Activated naive CD8-positive, alpha-beta T cell treated with anti-CD3 and anti-CD28 coated beads, Interleukin-2, amount 50 U/mL, for 16 hours (primary cell): ENCODE results near the gene CLDN7.
A peak's percentile ranks its signal among the peaks of the same experiment; 100 is the strongest.

Source experiments
- DNase-seq: peaks from one replicate; pipeline ENCODE4 v3.0.0-alpha.2; 2020; ENCODE audit warnings: low read depth, low spot score

Gene CLDN7

DNA sequence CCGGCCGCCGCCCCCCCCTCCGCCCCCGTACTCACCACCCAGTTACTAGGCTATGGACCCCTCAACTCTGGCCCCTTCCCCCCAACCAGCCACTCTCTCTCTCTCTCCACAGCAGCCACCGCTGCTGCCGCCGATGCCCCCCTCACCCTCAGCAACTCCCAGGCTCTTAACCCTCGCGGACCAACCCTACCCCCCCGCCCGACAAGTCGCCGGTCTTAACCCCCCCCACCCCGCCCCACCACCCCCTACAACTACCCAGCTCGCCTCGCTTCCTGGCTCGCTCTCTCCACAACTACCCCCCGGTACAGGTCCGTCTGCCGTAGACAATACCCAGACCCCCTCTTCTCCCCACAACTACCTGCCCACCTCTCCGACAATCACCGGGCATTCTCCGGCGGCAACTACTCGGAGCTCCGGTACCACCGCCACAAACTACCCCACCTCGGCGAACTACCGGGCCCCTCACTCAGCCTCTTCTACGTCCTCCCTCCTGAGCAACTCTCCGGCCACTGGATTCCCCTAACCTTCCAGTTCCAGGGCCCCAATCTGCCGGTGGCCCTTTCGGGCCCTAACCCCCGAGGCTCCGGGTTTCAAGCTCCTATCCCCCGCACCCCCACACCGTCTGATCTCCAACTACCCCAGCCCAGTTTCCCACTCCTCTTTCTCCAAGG is 23.7 kb downstream of the CLDN7 start:
- no peak for DNase-seq

- DNase-seq = peak; percentile 77
Measured at GRCh38 chr17:7237761-7238419, 24.4 kb downstream of the CLDN7 start.

- DNase-seq = no peak
Measured at GRCh38 chr17:7237266-7237760, 25.0 kb downstream of the CLDN7 start.

DNA sequence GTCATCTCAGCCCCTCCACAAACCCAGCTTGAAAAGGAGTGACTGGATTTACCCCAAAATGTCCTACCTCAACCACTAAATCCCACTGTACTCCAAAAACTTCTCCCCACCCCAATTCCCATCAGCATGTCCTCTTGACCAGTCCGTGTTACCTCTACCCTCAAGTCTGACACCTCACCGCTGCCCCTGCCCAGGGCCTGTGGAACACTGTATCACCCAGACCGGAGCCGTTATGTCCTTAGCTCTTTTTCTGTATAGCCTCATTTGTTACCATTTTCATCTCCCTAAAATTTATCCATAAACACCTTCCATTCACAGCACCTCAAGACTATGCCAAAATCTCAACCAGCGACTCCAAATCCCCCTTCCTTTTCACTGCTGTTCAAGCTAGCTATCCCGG is 25.5 kb downstream of the CLDN7 start:
- DNase-seq = no peak

DNA sequence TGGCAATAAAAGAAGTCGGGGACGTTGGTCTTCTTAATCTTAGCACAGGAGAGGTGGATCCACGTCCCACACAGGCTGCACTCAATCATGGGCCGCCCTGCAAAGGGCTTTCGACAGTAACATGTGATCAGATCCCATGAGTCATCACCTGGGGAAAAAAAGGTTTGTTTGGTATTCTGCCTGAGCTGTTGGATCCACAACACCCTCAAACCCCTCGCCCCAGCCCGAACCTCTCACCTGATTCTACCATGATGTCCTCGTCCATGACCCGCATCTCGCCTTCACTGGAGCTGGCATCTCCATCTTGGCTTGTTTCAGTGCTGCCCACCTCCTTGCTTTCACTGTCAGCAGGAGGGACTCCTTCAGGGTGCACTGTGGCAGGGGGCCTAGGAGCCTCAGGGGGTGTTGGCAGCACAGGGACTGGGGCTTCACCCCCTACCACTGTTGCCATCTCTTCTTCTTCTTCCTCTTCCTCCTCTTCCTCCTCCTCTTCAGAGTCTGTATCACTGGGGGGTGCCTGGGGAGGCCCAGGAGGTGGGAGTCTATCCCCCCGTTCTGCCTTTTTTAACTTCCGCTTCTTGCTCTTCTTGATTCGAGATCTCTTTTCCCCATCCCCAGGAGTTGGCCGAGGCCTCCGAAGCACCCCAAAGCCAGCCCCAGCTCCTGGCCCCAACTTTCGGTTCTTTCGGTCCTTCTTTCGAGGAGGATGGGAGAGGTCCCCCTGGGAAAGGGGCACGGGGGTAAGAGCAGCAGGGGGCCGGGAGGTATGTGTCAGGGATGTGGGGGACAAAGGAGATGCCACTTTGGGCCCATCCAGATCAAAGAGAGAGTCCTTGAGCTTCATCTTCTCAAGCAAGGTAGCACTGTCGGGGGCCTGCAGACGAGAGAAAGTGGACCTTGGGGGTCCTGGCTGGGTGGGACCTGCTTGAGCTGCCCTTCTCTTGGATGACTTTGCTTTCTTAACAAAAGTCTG is 26.3 kb downstream of the CLDN7 start:
- no peak for DNase-seq

DNA sequence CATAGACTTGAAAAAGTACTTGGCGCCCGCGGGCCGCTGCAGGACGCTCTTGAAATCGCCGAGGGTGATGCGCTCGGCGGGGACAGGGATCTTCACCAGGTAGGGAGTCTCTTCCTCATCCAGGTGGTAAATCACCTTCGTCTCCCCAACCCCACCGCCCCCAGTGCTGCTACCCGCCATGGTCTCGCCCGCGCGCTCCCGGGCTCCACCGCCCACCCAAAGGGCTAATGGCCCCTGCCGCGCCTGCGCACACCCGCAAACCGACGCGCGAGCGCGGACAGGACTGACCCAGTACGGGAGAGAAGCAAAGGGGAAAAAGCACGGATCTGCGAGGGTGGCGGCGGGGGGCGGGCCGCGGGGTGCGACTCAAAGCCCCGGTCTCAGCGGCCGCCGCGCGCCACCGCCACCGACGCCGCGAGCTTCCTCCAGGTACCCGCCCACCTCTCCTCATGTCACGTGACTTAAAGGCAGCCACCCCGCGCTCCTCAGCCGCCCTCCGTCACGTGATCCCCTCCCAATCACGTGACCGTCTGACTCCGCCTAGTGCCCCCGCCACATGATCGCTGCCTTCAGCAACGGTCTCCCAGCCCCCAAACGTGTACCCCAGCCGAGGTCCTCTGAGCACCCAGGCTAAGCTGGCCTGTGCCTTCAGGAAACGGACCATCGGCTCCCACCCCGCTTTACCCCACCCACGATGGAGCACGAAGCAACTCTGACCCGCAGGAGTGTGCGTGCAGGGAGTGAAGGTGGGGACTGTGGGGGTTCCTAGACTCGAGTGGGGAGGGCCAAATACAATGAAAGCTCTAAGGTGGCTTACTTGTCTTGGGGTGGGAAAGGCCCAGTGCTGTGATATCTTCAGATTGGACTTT is 28.0 kb downstream of the CLDN7 start, which contains the start of gene DVL2:
DVL2 (minus strand) TSS at position 435 of the 869 bp plus-strand sequence; CDS start at position 180, 255 bp downstream.
- peak; percentile 88 for DNase-seq

DNA sequence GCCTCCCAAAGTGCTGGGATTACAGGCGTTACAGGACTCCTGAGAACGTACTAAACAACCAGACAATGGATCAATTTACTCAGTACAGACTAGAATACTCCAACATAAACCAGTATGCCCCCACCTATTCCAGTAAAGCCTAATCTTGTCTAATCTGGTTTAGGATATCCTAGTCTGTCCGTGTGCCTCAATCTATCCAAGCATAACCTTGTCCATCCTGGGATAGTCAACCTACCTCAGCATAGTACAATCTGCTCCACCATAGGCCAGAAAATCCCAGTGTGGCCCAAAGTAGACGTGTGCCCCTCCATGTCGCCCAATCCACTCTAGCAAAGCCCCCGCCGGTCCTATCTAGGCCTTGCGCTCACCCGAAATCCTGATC is 28.6 kb downstream of the CLDN7 start:
- DNase-seq = no peak

GRCh38 chr17:7232114-7232513 is 30.2 kb downstream of the CLDN7 start:
- no peak for DNase-seq

DNA sequence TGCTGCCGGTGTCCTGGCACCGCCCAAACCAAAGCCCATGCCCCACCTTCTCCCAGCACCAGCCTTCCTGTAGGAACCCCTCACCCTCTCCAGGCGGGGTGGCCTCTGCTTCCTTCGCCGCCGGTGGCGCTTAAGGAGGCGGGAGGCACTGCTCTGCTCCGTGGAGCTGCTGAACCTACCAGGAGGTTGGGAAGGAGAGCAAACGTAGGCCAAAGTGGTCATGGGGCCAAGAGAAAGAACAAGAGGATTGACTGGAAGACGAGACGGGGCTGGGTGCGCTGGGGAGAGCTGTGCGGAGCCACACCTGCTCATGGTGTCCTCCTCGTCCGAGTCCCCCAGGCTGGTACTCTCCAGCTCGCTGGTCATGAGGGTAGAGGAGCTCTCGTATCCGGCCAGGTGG is 32.8 kb downstream of the CLDN7 start:
- no peak for DNase-seq

- no peak for DNase-seq
Measured at GRCh38 chr17:7228920-7229319, 33.4 kb downstream of the CLDN7 start.

GRCh38 chr17:7226721-7227710 is 35.3 kb downstream of the CLDN7 start:
- DNase-seq = no peak

GRCh38 chr17:7225711-7226331 is 36.5 kb downstream of the CLDN7 start:
- no peak for DNase-seq

DNA sequence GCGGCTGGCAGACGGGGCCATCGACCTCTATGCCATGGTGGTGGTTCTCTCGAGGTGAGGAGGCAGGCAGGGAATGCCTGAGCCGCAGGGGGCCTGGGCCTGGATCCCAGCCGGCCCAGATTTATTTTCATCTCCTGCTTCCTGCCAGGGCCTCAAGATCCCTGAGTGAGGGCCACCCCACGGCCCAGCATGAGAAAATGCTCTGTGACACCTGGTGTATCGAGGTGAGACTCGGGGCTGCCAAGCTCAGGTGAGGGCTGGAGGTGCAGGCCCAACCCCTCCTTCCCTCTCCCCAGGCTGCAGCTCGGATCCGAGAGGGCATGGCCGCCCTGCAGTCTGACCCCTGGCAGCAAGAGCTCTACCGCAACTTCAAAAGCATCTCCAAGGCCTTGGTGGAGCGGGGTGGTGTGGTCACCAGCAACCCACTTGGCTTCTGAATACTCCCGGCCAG is 37.6 kb downstream of the CLDN7 start:
- no peak for DNase-seq

- no peak for DNase-seq
Measured at GRCh38 chr17:7224110-7224509, 38.2 kb downstream of the CLDN7 start.

DNA sequence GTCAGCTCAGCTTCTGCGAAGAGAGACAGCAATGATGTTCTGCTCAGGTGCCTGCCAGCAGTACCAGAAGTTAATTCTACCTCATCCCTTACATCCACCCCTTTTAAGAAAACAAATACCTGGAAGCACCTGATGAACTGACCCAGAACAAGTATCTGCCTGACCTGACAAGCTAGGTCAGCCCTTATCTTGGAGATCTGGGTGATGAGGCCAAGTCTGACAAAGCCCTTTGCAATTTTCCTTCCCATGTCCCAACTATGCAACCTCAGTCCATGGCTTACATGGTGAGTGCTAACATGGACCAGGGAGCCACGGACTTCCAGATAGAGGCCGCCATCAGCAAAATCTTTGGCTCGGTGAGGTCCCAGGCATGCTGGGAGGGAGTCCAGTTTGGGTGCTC is 38.9 kb downstream of the CLDN7 start:
- no peak for DNase-seq

DNA sequence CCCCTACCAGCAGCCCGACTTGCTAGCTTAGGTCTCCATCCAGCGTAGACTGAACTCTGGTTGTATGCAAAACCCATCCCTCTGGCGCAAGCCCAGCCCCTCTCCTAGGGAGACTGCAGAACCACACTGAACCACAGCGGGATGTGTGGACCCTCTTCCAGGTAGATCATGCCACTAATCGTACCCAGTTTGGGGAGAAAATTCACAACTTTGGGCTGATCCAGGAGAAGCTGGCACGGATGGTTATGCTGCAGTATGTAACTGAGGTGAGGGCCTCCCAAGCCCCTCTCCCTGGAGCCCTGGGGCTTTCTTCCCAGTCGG is 39.3 kb downstream of the CLDN7 start:
- DNase-seq = no peak

GRCh38 chr17:7222093-7222971 is 39.9 kb downstream of the CLDN7 start:
- DNase-seq = no peak

DNA sequence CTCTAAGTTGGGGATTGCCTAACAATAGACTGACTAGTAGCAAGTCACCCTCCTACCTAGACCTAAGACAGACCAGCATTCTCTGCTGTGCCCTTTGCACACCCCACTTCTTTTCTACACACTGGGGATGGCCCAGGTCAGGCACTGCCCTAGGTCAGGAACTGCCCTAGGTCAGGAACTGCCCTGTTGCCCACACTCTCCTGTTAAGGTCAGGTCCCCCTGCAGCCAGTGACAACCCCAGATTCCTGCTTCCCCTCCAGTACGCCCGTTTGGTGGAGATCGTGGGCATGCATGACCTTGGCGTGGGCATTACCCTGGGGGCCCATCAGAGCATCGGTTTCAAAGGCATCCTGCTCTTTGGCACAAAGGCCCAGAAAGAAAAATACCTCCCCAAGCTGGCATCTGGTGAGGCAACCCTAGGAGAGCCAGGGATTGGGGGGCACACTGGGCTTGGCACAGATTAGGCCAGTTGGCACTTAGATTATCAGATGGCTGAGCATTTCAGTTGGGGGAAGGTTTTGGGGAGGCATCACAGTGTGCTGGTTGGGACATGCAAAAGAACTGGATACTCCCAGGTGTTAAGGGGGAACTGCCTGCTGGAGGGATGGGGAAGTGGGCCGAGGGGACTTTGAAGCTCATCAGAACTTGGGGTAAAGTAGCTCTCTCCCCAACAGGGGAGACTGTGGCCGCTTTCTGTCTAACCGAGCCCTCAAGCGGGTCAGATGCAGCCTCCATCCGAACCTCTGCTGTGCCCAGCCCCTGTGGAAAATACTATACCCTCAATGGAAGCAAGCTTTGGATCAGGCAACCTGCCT is 40.8 kb downstream of the CLDN7 start:
- DNase-seq = no peak
